Esophagus muscularis mucosa (tissue), 4 donors: ENCODE data around the gene ACAA1.
A peak's percentile ranks its signal among the peaks of the same experiment; 100 is the strongest.

Experiments
- CTCF ChIP-seq, 3 experiments: fragments of 200-600 bp in 2 of 3; fragments of 450-650 bp in 1 of 3; sonication (generic) in 2 of 3; IDR thresholded peaks; one replicate each; pipeline ENCODE4 v1.5.1; 2017 to 2019; ENCODE audit warnings: antibody characterized with exemption in 3 of 3, mild to moderate bottlenecking in 2 of 3, moderate library complexity in 1 of 3
- EP300 ChIP-seq: sonication (generic); formaldehyde crosslinking; IDR thresholded peaks from one replicate; pipeline ENCODE4 v1.6.1; 2017; ENCODE audit warnings: antibody characterized with exemption
- POLR2A ChIP-seq: fragments of 450-650 bp; IDR thresholded peaks from one replicate; pipeline ENCODE4 v1.6.1; 2017; ENCODE audit warnings: antibody characterized with exemption, moderate library complexity, mild to moderate bottlenecking, low read depth
- POLR2AphosphoS5 ChIP-seq, 2 donors: sonication (generic); formaldehyde crosslinking; IDR thresholded peaks; one replicate each; pipeline ENCODE4 v1.6.1; 2017; ENCODE audit warnings: antibody characterized with exemption in 2 of 2

- TF ChIP-seq POLR2AphosphoS5 (IDR thresholded peaks at IDR 0.05), result no peak
- no peak for TF ChIP-seq CTCF (IDR thresholded peaks at IDR 0.05)
- peak; percentile 24 for TF ChIP-seq POLR2A
- no peak for TF ChIP-seq EP300
Measured at GRCh38 chr3:38164643-38164951, 27.7 kb upstream of the ACAA1 start.
